Measurements from ENCODE around the gene POLR3A.
"Not testable (repeated sequence)": the region's sequence is repeated elsewhere in the genome, so short reads cannot be mapped to it uniquely, and the experiment has no call there.

POLR3A gene

DNA sequence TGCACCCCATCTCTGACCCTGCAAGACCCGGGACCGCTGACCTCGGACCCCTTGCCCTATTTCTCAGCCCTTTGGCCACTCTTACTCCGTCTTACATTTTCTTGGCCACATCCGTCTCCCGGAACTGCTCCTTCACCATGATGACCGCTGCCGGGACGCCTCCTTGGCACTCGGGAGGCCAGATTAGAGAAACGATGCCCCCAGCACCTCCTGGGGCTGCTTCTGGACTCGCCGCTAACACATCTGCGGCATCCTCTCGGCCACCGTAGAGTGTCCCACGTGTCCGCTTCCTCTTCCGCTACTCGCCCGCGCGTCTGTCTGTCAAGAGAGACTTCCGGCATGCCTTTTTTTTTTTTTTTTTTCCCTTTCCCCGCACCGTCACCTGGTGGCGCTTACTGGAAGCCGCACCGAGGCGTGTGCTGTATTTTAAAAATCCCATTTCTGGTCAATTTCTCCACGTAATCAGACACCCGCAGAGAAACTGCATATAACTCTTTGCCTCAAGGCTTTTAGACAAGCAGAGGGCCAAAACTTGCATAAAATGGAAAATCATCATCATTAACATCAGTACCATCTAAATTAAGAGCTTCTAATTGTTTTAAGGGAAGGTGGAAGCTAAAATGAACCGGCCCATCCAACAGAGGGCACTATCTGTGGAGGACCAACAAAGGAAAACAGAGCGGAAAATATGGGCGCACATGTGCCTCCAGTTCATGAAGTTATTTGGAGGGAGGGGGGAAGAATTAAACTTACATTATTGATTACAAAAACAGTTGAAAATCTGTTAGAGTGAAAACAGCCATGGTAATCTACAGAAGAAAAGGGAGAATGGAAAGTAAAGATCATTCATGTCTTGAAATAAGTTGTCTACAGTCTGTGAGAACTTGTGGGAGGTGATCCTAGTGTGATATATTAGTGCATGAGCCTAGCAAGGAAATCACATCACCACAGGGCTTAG is at the start of gene POLR3A:
POLR3A (minus strand) TSS at position 247 of the 958 bp plus-strand sequence; CDS start at position 139, 108 bp downstream.
- peak; percentile 82 to 88 for DNase-seq (ENCODE audit: low read depth in 2 of 2)

DNA sequence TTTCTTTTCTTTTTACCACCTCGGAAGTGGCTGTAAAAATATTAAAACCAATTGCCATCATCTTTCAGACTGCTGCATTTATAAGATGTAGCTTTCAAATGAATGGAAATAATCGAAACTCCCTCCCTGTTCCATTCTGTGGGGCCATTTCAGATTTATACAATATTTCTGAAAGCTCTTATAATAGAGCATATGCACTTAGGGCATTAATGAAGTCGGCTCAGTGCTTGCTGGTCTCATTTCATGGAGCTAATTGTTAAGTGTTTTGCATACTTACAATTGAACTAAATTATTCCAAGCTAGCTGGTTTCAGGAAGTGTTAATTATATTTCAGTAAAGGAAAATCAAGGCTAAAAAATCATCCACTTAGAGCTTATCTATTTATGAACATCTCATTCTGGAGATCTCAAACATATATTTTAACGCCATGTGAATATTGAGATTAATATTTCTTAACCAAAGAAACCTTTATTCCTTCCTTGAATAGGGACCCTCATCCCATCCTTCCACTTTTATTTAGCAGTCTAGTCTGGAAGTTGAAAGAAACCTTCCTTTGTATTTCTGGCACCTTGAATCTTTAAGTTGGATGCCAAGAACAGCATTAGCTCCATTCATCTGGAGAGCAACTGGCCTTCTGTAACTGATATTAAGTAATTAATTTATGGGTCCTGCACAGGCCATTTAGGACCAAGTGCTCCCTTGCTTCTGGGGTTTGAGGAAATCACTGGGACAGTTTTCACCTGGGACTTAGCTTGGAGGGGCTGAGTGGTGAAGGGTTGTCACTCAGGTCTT is 49.4 kb upstream of the POLR3A start:
- DNase-seq (ENCODE audit: low read depth in 2 of 2), result no peak

DNA sequence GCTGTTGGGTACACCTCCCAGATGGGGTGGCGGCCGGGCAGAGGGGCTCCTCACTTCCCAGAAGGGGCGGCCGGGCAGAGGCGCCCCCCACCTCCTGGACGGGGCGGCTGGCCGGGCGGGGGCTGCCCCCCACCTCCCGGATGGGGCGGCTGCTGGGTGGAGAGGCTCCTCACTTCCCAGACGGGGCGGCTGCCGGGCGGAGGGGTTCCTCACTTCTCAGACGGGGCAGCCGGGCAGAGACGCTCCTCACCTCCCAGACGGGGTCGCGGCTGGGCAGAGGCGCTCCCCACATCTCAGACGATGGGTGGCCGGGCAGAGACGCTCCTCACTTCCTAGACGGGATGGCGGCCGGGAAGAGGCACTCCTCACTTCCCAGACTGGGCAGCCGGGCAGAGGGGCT is 46.5 kb upstream of the POLR3A start:
- DNase-seq (ENCODE audit: low read depth in 2 of 2), result not testable (repeated sequence)

DNA sequence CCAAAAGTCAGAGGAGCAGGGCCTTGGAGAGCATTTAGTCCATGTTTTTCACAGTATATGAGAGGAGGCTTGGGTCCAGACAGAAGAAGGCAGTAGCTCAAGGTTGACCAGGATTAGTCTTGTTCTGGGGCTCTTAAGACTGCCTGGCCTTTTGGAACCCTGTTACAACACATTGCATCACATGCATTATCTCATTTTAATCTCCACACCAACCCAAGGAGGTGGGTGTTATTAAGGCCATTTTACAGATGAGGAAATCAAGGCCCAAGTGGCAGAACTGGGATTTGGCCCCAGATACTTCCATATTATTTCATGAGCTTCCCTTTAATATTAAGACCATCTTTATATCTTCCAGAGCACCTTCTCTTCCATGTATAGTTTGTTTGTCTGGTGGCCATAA is 43.2 kb upstream of the POLR3A start:
- DNase-seq (ENCODE audit: low read depth in 2 of 2), result no peak

DNA sequence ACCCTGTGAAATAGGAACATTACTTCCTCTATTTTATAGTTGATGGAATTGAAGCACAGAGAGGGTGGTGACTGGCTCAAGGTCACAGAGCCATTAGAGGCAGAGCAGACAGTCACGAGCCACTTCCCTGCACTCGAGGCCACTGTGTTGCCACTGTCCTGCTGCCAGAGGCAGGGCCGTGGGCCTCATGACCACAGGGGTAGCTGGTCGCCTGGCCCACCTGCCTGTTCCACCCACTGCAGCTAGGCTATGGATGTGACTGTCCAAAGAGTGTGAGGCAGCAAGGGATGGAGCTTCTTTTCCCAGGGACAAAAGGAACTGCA is 42.5 kb upstream of the POLR3A start:
- no peak for DNase-seq (ENCODE audit: low read depth in 2 of 2)

DNA sequence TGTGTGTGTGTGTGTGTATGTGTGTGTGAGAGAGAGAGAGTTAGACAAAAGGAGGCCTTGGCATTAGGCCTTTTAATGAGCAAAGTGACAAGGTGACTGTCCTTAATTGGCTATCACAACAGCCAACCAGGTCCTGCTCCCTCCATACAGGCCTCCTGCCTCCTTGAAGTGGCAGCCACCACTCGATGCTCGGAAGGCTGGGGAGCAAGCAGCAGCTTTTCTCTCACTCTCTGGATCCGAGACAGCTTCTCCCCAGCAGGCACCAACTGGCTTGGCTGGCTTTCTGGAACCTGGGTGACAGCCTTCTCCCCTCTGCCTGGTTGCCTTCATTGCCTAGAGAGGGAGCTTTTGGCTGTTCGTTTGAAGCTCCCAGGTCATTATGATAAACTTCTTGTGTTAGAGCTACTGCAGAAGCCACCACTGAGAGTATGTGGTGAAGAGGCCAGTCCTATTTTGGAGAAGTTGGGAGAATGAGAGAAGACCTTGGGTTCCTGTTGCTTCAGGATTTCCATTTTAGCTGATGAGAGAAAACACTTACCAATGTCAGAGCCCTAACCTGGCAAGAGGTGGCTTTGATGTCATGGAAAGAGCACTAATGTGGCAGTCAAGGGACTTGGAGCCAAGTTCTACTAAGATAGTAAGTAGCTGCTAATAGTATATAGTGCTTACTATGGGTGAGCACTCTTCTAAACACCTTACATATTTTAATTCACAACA is 42.0 kb upstream of the POLR3A start:
- no peak for DNase-seq (ENCODE audit: low read depth in 2 of 2)

DNA sequence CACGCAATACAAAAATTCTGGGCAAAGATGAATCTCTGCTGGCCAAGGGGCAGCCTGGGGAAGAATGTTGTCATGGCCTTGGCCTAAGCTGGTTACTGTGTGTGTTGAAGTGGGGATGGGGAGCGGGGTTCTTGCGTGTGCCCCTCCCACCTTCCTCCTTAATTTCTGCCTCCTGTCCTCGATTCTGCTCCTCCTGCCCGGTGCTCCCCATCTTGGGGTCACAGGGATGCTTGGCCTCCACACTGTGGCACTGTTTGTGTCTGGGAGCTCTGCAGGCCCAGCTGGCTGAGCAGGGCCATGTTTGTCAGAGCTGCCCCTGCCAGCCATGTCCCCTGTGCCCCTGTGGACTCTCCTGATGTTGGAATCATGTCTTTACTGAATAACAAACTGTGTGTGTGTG is 41.4 kb upstream of the POLR3A start:
- DNase-seq (ENCODE audit: low read depth in 2 of 2), result no peak

DNA sequence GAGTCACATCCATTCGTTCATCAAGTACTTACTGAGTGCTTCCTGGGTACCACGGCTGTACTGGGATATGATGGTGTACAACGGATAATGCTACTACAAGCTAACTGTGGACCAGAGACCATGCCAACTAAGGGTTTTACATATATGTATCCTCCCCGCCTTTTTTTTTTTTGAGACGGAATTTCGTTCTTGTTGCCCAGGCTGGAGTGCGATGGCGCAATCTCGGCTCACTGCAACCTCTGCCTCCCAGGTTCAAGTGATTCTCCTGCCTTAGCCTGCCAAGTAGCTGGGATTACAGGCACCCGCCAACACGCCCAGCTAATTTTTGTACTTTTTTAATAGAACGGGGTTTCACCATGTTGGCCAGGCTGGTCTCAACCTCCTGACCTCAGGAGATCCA is 40.7 kb upstream of the POLR3A start:
- not testable (repeated sequence) for DNase-seq (ENCODE audit: low read depth in 2 of 2)

DNA sequence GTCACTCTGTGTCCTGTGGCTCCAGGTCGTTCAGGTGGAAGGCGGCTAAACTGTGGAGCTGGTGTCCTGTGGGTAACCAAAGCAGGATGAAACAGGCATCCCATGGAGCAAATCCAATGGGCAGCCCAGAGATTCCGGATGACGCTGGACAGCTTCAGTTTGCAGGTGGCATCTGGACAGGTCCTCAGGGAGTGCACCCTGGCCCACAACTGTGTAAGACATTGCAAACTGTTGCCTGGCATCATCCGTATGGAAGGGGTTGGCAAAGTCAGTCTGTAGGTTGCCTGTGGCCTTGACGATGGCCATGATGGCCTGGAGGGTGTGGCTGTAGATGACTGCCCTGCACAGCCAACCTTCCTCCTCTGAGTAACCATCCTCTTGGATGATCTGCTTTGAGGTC is 39.8 kb upstream of the POLR3A start:
- no peak for DNase-seq (ENCODE audit: low read depth in 2 of 2)

DNA sequence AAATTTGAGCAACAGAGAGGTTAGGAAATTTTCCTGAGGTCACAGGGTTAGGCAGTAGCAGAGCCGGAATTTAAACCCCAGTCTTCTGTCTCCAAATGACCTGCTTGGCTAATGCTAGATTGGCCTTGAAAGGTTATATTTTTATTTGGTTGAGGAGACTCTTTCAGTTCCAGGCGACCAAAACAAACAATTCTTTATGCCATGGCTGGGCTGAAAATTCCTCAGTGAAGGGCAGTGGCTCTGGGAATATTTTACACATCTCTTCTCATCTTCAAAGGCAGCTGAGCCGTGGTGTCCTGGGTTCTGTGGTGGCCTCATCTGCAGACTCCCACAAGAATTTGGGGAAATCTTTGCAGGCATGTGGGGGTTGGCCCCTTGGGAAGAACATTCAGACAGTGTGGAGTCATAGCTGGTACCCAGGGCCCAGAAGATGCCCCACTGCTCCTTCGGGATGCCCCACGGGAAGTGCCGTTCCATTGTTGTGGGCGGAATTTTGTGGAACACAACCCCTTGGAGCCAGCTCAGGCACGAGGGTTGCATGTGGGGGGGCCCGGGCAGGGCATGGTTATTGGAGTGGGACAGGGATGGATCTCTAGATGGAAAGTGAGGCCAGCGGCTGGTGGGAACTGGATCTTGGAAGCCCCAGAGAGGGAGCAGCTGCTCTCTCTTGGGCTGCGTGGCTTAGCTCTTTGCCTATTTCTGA is 37.6 kb upstream of the POLR3A start:
- DNase-seq (ENCODE audit: low read depth in 2 of 2), result no peak

DNA sequence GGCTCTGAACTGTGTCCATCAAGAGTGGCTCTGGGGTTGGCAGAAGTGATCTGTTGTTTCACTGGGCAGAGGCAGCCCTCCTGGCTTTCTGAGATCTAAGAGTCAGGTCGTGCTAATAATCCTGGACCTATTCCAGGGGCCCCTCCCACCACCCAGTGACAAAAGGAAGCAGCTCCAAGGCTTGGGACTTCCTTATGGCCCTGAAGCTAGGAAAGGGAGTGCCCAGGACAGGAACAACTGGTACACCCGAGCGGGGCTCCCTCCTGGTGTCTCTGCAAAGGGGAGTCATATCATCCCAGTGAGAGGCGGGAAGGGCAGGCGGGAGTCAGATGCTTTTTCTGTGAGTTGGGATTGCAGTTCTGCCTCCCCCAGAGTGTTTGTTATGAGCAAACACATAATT is 36.7 kb upstream of the POLR3A start:
- no peak for DNase-seq (ENCODE audit: low read depth in 2 of 2)

DNA sequence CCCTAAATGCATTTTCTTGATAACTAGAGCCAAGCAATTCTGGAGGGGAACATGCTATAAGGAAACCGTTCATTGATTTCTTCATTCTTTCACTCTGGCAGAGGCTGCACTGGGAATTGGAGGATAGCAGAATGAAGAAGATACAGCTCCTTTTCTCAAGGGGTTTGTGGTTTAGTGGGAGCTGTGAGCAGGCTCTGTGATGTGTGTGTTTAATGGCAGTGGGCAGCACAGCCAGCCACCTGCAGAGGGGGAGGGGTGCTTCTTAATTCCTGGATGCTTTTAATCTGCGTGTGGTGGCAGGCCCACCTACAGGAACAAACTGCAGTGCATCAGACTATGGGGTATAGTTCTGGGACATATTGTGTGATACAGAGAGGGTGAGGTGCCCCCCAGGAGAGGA is 36.3 kb upstream of the POLR3A start:
- DNase-seq (ENCODE audit: low read depth in 2 of 2), result no peak

DNA sequence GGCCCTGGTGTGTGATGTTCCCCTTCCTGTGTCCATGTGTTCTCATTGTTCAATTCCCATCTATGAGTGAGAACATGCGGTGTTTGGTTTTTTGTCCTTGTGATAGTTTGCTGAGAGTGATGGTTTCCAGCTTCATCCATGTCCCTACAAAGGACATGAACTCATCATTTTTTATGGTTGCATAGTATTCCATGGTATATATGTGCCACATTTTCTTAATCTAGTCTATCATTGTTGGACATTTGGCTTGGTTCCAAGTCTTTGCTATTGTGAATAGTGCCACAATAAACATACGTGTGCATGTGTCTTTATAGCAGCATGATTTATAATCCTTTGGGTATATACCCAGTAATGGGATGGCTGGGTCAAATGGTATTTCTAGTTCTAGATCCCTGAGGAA is 35.6 kb upstream of the POLR3A start:
- not testable (repeated sequence) for DNase-seq (ENCODE audit: low read depth in 2 of 2)

DNA sequence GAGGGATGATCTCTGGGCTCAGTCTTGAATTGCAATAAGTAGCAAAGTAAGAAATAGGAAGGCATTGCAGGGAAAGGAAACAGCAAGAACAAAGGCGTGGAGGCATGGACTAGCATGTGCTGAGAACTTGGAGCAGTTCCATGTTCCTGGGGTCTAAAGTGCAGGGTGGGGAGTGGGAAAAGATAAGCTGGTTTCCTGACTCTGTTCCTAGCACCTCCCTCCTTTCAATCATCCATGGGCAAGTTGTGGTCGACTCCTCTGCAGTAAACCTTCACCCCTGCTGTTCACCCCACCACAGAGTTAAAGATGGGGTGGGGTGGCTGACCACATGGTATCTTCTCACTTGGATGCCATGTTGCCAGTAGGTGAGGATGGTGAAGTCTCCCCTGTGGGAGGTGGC is 33.9 kb upstream of the POLR3A start:
- no peak for DNase-seq (ENCODE audit: low read depth in 2 of 2)

DNA sequence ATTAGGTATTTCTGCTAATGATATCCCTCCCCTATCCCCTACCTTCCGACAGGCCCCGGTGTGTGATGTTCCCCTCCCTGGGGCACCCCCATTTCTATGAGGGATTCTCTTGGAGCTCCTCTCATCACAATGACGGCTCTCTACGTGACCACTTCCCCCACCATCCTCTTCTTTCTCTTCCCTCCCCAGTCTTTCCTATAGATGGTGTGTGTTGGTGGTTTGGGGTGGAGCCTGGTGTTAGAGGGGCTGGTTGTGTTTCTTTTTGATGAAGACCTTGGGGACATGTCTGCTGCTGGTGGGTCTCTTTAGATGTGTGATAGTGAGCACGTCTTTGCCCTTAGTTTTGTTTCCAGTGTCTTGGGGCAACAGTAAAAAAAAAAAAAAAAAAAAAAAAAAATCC is 33.0 kb upstream of the POLR3A start:
- no peak for DNase-seq (ENCODE audit: low read depth in 2 of 2)

DNA sequence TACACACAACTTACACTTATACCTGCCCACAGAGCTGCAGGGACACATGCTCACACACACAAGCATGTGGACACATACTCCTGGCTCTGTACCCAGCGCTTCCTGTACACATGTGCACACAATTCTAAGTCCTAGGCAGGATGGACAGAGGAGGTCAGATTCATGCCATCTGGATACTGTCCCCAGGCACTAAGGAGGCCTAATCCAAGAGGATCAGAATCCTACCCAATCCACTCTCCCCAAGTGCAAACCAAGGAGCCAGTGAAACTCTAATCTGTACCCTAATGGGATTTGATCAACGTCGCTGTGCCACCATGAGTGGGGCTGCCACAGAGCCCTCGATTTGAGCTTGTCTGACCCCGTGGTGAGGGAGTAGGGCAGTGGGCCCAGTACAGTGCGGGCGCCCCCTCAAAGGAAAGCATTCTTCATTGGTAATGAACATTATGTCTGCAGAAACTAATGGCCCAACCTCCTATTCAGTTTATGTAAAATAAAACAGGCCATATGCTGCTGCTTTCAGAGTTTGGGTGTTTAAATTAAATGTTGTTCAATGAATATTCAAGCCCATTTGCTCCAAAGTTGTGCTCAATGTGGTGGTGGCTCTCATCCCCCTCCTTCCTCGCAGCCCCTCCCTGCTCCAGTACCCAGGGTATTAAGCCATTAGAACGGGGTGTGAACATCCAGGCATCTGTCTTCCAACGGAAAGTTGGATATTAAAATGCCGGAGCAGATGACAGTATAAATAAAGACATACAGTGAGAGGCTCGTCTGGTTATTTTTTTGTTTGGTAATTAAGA is 30.8 kb upstream of the POLR3A start:
- no peak for DNase-seq (ENCODE audit: low read depth in 2 of 2)

DNA sequence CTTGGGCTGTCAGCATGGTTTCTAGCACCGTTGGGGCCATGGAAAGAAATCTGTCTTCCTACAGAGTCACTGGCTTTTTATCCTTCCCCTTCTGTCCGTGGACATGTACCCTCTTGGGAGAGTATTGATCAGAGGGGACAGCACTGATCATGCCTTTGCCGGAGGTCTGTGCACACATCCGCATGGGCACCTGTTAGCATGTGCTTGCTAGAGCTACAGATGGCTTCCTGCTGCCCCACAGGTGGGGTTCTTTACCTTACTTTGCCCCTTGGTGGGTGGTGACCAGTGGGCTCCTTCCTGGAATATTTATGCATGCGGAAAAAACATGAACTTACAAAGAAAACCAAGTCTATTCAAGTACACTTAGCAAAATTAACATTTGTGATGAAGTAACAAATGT is 29.2 kb upstream of the POLR3A start:
- no peak for DNase-seq (ENCODE audit: low read depth in 2 of 2)

DNA sequence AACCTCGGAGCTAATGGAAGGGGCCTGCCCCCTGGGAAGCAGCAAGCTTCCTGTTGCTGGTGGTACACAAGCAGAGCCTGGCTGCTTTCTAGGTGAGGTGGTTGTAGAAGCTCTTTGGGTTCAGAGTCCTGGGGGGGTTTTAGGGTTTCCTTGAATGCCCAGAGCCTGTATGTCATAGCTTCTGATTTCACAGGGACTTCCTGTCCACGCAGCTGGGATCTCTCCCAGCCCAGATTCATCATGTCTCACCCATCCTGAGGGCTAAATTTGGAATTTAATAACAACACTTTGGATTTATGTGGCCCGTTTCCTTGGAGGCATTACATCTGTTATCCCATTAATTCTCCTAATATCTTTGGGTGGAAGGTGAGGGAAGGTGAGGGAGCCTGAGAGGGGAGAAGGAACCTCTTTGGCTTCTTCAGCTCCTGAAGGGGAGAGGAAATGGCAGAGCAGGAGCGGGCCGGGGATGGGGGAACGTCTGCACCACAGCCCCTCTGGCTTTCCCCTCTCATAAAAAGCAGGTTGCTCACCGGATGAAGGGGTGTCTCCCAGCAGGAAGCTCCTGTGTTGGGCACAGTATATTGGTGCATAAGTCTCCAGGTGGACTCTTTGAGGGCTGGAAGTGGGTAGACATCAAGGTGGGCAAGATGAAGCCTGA is 24.0 kb upstream of the POLR3A start:
- DNase-seq (ENCODE audit: low read depth in 2 of 2), result no peak

DNA sequence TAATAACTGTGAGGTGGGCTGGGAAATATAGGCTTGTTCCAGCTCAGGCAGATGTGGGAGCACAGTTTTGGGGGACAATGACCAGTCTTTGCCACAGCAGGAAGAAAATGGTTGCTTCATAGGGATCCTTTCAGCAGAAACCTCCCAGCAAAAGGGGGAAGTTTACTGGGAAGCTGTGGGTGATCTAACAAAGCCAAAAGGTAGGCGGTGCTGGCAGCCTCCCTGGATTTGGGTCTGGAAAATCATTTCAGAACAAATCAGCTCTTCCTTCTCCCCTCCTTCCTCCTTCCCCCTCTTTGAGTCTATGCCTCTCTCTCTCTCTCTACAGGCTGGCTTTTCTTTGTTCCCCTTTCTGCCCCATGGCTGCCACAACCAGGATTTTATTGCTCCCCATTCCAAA is 20.5 kb upstream of the POLR3A start:
- DNase-seq (ENCODE audit: low read depth in 2 of 2), result no peak

DNA sequence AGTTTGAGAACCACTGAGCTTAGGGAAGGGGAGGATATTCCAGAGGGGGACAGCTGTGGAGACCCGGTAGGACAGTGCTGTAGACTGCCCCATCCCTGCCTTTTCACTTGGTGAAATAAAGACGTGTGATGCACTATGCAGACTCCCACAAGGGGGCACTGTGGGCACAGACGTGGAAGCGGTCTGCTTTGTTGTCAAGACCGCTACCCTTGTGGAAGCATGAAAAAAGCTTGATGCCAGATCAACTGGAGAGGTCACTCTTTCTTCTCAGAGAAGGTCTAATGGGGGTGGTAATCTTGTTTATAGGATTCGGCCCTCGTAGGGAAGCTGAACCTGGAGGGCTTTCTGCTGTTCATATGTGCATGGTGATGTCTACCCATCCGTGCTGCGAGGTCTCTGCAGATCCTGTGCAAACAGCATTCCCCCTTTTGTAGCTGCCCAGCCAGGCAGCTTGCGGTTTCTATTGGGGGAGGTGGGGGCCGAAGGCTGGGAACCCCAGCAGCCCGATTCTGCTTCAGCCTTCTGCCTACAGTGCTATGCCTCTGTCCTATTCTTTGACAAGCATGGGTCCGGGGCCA is 18.1 kb upstream of the POLR3A start:
- DNase-seq (ENCODE audit: low read depth in 2 of 2), result peak; percentile 69 to 78
